Measurements from ENCODE around the gene DPP10.
"Not testable (repeated sequence)": the region's sequence is repeated elsewhere in the genome, so short reads cannot be mapped to it uniquely, and the experiment has no call there.

DPP10 gene

DNA sequence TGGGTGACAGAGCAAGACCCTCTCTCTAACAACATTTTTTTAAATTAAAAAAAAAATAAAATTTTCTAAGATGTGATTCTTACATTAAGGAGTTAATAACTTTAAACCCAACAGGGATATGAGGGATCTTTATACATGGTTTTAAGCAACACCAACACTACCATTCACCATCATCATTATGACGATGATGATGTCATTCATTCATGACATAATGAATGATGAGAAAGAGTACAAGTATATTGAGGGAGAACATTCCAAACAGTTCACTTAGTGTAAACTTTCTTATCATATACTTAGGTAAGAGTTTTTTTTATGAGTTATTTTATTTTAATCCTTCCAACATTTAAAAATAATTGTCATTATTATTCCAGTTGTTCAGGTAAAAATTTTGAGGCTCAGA is 863.3 kb downstream of the DPP10 start:
- DNase-seq: no peak

GRCh38 chr2:115314119-115314518 is 871.7 kb downstream of the DPP10 start:
- no peak for DNase-seq

- no peak for DNase-seq
Observed at GRCh38 chr2:115327061-115327460, 884.6 kb downstream of the DPP10 start.

DNA sequence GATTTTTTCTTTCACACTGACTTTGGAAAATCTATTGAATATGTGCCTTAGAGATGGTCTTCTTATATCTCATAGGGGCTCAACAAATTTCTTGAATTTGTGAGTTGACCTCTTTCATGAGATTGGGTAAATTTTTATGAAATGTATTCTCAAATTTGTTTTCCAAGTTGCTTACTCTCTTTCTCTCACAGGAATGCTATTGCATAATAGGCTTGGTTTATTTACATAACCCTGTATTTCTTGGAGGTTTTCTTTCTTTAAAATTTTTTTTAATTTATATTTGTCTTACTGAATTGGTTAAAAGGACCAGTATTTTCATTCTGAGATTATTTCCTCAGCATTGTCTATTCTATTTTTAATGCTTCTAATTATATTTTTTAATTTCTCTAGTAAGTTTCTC is 917.1 kb downstream of the DPP10 start:
- DNase-seq: no peak

GRCh38 chr2:115364093-115364492 is 921.7 kb downstream of the DPP10 start:
- no peak for DNase-seq

GRCh38 chr2:115369400-115369799 is 927.0 kb downstream of the DPP10 start:
- no peak for DNase-seq

DNA sequence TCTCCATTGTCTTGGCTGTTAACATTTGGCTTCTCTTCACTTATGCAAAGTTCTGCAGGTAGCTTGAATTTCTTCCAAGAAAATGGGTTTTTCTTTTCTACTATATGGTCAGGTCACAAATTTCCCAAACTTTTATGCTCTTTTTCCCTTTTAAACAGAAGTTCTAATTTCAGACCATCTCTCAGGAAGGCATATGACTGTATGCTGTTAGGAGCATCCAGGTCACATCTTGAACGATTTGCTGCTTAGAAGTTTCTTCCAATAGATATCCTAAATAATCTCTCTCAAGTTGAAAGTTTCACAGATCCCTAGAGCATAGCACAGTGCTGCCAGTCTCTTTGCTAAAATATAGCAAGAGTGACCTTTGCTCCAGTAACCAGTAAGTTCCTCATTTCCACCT is 932.5 kb downstream of the DPP10 start:
- DNase-seq: no peak

DNA sequence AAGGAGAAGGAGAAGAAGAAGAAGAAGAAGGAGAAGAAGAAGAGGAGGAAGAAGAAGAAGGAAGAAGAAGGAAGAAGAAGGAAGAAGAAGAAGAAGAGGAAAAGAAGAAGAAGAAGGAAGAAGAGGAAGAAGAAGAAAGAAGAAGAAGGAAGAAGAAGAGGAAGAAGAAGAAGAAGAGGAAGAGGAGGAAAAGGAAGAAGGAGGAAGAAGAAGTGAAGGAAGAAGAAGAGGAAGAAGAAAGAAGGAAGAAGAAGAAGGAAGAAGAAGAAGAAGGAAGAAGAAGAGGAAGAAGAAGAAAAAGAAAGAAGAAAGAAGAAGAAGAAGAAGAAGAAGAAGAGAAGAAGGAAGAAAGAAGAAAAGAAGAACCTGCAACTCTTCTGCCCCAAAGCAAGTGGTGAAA is 942.0 kb downstream of the DPP10 start:
- no peak for DNase-seq

DNA sequence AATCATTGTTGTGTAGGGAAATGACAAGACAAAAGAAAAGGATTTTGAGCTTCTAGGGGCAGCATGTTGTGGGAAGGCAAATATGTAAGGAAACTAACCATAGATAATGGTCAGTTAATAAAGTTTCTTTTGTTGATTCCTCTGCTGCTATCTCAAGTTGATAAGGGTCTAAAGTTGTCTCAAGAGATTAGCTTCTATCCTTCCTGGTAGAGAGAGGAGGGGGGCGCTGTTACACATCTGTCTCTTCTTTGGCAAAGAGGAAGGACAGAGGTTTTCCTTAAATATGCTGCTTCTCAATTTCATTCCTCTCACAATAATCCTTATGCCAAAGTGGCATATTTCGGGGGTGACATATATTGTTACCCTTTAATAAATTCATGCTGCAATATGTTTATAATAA is 944.0 kb downstream of the DPP10 start:
- DNase-seq: no peak

DNA sequence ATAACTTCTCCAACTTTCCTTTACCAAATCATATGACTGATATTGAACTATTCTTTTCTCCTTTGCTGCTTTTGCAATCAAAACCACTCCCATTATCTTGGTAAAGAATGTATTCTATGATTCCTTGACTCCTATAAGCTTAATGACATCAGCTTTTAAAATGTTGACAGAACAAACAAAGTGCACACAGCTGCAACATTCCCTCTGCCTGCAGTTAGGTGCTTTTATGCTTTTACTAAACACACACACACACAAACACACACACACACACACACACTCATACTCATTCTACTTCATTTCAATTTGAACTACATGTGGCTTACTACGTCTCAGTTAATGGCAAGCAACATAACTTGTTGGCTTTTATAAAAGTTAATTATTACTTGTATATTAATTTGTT is 946.6 kb downstream of the DPP10 start:
- DNase-seq: no peak

GRCh38 chr2:115389898-115390565 is 947.6 kb downstream of the DPP10 start:
- no peak for DNase-seq

- DNase-seq: no peak
Observed at GRCh38 chr2:115396579-115396978, 954.1 kb downstream of the DPP10 start.

- DNase-seq: no peak
Observed at GRCh38 chr2:115400940-115401339, 958.5 kb downstream of the DPP10 start.

DNA sequence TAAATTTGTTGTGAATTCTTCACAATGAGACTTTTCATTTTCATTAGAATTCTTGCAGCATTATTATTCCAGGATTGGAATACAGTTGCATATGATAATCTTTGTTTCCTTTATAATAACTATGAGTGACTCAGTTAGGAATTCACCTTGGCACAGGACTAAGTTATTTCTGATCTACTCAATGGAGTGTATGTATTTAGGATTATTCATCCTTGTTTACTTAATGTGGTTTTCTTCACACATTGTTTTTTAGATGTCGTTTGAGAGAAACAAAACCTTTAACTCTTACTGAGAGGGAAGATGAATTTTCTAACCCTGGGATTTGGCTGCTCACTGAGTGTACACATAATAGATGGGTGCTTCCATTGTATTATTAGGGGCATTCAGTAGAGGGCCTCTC is 970.1 kb downstream of the DPP10 start:
- no peak for DNase-seq

DNA sequence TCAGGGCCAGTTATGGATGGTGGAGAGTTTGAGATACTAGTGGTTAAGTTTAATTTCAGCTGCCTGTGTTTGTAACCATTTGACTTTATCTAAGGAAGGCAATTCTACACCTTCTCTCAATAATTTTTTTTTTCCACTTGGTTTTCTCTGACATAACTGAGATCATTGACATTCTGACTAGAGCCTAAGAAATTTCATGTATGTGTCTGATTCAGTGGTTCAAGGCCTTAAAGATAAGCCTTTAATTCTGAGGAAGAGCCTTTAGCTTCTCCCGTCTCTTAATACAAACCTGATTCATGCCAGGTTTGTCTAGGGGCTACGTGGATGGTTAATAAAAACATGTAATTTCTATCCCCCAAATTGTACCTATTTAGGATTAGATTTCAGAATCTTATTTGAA is 971.4 kb downstream of the DPP10 start:
- no peak for DNase-seq

DNA sequence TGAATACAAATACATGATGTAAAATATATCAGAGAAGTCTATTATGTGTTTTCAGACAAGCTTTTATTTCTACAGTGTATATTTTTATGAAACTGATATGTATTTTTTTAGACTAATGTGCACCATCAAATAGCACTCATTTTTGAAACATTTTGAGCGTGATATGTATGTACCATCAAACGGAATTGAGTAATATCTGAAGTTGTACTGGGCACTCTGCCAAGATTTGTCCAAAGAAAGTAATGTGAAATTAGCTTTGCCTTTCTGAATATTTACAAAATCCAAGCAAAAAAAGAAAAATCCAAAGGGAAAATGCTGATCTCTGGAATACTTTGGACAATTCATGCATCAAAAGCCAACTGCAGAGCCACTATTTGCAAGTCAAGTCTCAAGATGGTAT is 972.0 kb downstream of the DPP10 start:
- DNase-seq: no peak

DNA sequence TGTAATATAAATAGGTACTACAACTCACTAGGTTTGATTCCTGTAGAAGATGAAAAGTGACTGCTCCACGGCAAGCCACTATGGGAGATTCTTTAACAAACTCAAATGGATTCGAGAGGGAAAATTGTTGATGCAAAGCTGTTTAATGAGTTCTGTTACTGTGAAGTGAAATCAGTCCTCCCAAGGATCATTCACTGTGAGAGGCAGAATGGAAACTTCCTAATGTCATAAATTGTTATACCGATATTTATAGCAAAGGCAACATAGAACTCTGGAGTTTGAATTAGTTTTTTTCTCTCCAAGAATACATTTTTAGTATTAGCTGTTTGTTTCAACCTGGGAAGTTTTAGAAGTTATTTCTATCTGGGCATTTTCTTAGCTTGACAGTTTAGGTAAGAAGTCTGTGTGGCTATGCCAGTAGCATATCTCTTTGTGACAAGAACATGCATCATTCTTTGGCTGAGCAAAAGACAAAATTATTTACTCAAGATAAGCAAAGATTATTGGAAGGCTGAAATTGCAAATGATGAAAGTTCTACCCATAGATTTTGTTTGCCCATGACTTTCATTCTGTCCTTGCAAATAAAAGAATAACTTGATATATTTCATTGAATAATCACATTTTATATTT is 979.7 kb downstream of the DPP10 start:
- no peak for DNase-seq

DNA sequence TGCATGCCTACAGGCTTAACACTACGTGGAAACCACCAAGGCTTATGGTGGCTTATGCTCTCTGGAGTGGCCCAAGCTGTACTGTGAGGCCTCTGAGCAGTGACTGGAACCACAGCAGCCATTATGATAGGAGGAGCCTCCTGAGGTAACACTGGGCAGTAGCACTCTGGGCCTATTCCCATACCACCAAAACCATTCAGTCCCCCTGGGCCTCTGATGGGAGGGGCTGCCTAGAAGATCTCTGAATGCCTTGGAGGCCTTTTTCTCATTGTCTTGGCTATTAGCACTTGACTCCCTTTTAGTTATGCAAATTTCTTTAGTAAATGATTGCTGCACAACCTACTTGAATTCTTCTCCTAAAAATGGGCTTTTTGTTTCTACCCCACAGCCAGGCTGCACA is 985.0 kb downstream of the DPP10 start:
- DNase-seq: no peak

GRCh38 chr2:115440746-115441145 is 998.3 kb downstream of the DPP10 start:
- DNase-seq: not testable (repeated sequence)

GRCh38 chr2:115443539-115444185 is 1001.2 kb downstream of the DPP10 start:
- no peak for DNase-seq

- no peak for DNase-seq
Observed at GRCh38 chr2:115460008-115460407, 1017.6 kb downstream of the DPP10 start.

GRCh38 chr2:115480741-115481140 is 1038.3 kb downstream of the DPP10 start:
- no peak for DNase-seq

DNA sequence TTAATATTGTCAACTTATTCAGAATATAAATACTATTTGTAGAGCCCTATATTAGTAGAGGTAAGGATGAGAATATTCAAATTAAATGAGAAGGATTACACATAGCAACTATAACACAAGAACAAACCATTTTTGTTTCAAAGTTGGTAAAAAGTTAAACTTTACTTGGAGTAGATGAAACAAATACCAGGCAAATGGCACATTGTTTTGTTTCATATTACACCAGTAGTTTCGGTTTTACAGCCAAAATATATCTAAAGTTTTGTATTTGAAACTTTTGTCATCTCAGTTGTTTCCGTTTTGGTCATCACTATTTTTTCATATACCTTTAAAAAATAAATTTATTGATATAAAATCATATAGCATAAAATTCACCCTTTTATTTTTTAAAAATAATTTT is 1039.4 kb downstream of the DPP10 start:
- DNase-seq: no peak

- DNase-seq: no peak
Observed at GRCh38 chr2:115483666-115484065, 1041.2 kb downstream of the DPP10 start.

DNA sequence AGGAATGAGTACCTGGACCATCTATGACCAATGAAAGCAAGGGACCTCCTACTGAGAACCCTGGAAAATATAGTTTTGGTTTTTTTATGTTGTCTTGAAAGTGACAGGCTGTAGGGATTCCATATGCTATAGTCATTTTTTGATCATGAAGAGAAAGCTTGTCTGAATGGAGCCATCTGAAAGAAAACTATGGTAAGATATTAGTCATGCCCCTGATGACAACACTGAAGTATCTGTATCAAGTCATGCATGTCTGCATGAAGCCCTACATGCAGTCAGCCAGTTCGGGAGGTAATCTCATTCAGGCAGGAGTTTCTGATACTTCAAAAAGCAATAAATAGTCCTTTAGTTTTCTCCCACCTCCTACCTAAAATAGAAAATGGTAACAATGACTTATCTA is 1042.0 kb downstream of the DPP10 start:
- DNase-seq: no peak

Data from activated CD4-positive, alpha-beta T cell treated with anti-CD3 and anti-CD28 coated beads, Interleukin-2, Interleukin-6, amounts not matched to agents 100 ng/mL and 50 ng/mL, durations not matched to agents 16 hours and 8 hours (primary cell).